Tibial nerve (tissue), 4 donors: ENCODE results near the gene POF1B.

Experiments
- EP300 ChIP-seq, 2 donors: sonication (generic); formaldehyde crosslinking; IDR thresholded peaks; one replicate each; pipeline ENCODE4 v1.6.1; 2017; ENCODE audit warnings: antibody characterized with exemption in 2 of 2, mild to moderate bottlenecking in 1 of 2
- TF ChIP-seq, protein P1 (sequence below), 5 experiments: fragments of 200-600 bp in 3 of 5; fragments of 450-650 bp in 2 of 5; sonication (generic) in 3 of 5; IDR thresholded peaks; one replicate each; pipeline ENCODE4 v1.5.1; 2016 to 2019; ENCODE audit warnings: antibody characterized with exemption in 5 of 5, mild to moderate bottlenecking in 3 of 5, moderate library complexity in 2 of 5

GRCh38 chrX:85429066-85429465 lies 49.6 kb upstream of the POF1B start:
- TF ChIP-seq, protein P1, sequence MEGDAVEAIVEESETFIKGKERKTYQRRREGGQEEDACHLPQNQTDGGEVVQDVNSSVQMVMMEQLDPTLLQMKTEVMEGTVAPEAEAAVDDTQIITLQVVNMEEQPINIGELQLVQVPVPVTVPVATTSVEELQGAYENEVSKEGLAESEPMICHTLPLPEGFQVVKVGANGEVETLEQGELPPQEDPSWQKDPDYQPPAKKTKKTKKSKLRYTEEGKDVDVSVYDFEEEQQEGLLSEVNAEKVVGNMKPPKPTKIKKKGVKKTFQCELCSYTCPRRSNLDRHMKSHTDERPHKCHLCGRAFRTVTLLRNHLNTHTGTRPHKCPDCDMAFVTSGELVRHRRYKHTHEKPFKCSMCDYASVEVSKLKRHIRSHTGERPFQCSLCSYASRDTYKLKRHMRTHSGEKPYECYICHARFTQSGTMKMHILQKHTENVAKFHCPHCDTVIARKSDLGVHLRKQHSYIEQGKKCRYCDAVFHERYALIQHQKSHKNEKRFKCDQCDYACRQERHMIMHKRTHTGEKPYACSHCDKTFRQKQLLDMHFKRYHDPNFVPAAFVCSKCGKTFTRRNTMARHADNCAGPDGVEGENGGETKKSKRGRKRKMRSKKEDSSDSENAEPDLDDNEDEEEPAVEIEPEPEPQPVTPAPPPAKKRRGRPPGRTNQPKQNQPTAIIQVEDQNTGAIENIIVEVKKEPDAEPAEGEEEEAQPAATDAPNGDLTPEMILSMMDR (IDR thresholded peaks at IDR 0.05), result no peak
- no peak for TF ChIP-seq EP300 (IDR thresholded peaks at IDR 0.05)
